ENCODE measurements around the gene PCSK2. TPM values are rescaled to one million over a fixed set of nuclear protein-coding genes. Genes with fewer than 3 reads are reported as not detected.

PCSK2 gene
- total and polyA plus RNA-seq, 2 experiments from 2014 or later, result 1.3 to 3.8 TPM

DNA sequence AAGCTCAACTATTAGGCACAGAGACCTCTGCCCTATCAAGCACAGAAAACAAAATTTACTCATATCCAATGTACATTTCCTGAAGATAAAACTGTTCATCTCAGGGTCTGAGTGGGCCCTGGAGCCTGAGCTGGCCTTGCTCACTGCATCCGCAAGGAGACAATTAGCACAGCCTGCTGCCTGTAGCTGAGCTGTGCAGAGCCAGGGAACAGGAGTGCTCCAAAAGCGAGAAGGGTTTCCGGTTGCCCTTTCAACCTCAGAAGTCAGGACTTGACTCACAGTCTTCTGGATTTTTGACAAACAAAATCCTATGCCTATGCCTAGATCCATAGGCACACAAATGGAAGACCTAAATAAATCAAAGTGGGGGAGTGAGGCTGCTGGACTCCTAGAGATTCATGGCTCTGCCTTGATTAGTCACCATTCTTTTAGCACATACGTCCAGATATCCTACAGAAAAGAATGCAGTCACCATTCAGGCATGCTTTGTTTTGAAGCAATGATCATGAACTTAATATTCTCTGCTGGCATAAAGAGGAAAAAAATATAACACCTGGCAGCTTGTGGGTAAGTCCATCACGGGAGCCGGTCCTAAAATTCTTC, 230.8 kb downstream of the PCSK2 start:
- no peaks in the 10 kb centered on the region for H4K20me1 ChIP-seq (ENCODE audit: insufficient read depth, poor library complexity, severe bottlenecking)
- no peaks in the 10 kb centered on the region for H3K9me3 ChIP-seq (ENCODE audit: low read depth)
- H3K9me2 ChIP-seq (replicated peaks; ENCODE audit: insufficient read depth), result no peaks in the 10 kb centered on the region
- H3K4me1 ChIP-seq (ENCODE audit: insufficient read depth), result no peaks in the 10 kb centered on the region
- no peaks in the 10 kb centered on the region for H3K36me3 ChIP-seq (replicated peaks; ENCODE audit: insufficient read depth, low read depth)
- no peak for DNase-seq (ENCODE audit: low spot score)
- no peaks in the 10 kb centered on the region for H3K27me3 ChIP-seq
- H3K27ac ChIP-seq, result no peak overlapping the region
- H3K79me2 ChIP-seq, result no peaks in the 10 kb centered on the region
- H3K4me2 ChIP-seq, result no peak overlapping the region
- no peak overlapping the region for H3K4me3 ChIP-seq
- H2AFZ ChIP-seq, result no peak overlapping the region
- WGBS (ENCODE audit: low lambda C conversion rate, missing lambda C conversion rate), result 86% methylated on average over 6 of the region's 6 CpGs
- TF ChIP-seq EZH2phosphoT487 (IDR thresholded peaks at IDR 0.05; ENCODE audit: low read depth, severe bottlenecking, unreplicated experiment) (no peak), CTCF (IDR thresholded peaks at IDR 0.05; ENCODE audit: poor library complexity) (no peak), EZH2 (IDR thresholded peaks at IDR 0.05; ENCODE audit: borderline replicate concordance) (no peak)

DNA sequence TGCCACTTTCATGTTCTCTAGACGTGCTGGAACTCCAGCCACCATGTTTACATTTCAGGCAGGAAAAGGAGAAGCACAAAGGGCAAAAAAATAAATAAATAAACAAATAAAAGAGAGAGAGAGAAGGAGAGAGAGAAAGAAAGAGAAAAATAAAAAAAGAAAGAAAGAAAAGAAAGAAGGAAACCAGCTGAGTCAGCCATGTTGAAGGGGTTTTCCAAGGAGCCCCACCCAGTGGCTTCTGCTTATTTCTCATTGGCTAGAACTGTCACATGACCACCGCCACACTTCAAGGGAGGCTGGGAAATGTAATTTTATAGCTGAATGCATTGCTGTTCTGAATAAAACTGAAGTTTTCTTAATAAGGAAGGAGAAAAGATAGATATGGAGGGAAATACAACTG, 233.3 kb downstream of the PCSK2 start:
- no peaks in the 10 kb centered on the region for H3K9me3 ChIP-seq (ENCODE audit: low read depth)
- H3K27me3 ChIP-seq, result no peaks in the 10 kb centered on the region
- no peak for DNase-seq (ENCODE audit: low spot score)
- no peak overlapping the region for H3K4me2 ChIP-seq
- no peak overlapping the region for H3K4me3 ChIP-seq
- 84% methylated on average over 2 of the region's 2 CpGs for WGBS (ENCODE audit: low lambda C conversion rate, missing lambda C conversion rate)
- H3K36me3 ChIP-seq (replicated peaks; ENCODE audit: insufficient read depth, low read depth), result no peaks in the 10 kb centered on the region
- H3K9me2 ChIP-seq (replicated peaks; ENCODE audit: insufficient read depth), result no peaks in the 10 kb centered on the region
- no peak overlapping the region for H3K27ac ChIP-seq
- H3K79me2 ChIP-seq, result no peaks in the 10 kb centered on the region
- no peaks in the 10 kb centered on the region for H3K4me1 ChIP-seq (ENCODE audit: insufficient read depth)
- TF ChIP-seq CTCF (IDR thresholded peaks at IDR 0.05; ENCODE audit: poor library complexity) (no peak), EZH2 (IDR thresholded peaks at IDR 0.05; ENCODE audit: borderline replicate concordance) (no peak), EZH2phosphoT487 (IDR thresholded peaks at IDR 0.05; ENCODE audit: low read depth, severe bottlenecking, unreplicated experiment) (no peak)
- no peaks in the 10 kb centered on the region for H4K20me1 ChIP-seq (ENCODE audit: insufficient read depth, poor library complexity, severe bottlenecking)
- H2AFZ ChIP-seq, result no peak overlapping the region

GRCh38 chr20:17461941-17462340, 235.1 kb downstream of the PCSK2 start:
- no peak overlapping the region for H3K4me3 ChIP-seq
- H2AFZ ChIP-seq, result no peak overlapping the region
- no peaks in the 10 kb centered on the region for H3K9me3 ChIP-seq (ENCODE audit: low read depth)
- WGBS (ENCODE audit: low lambda C conversion rate, missing lambda C conversion rate), result 76% methylated on average over 3 of the region's 3 CpGs
- H3K4me1 ChIP-seq (ENCODE audit: insufficient read depth), result no peaks in the 10 kb centered on the region
- DNase-seq (ENCODE audit: low spot score), result no peak
- no peak overlapping the region for H3K27ac ChIP-seq
- TF ChIP-seq CTCF (IDR thresholded peaks at IDR 0.05; ENCODE audit: poor library complexity) (no peak), EZH2phosphoT487 (IDR thresholded peaks at IDR 0.05; ENCODE audit: low read depth, severe bottlenecking, unreplicated experiment) (no peak), EZH2 (IDR thresholded peaks at IDR 0.05; ENCODE audit: borderline replicate concordance) (no peak)
- H3K79me2 ChIP-seq, result no peaks in the 10 kb centered on the region
- H3K9me2 ChIP-seq (replicated peaks; ENCODE audit: insufficient read depth), result no peaks in the 10 kb centered on the region
- no peak overlapping the region for H3K4me2 ChIP-seq
- no peaks in the 10 kb centered on the region for H3K27me3 ChIP-seq
- no peaks in the 10 kb centered on the region for H4K20me1 ChIP-seq (ENCODE audit: insufficient read depth, poor library complexity, severe bottlenecking)
- no peaks in the 10 kb centered on the region for H3K36me3 ChIP-seq (replicated peaks; ENCODE audit: insufficient read depth, low read depth)
